BJ (cell line): ENCODE results near the gene RPL18. TPM values are rescaled to one million over a fixed set of nuclear protein-coding genes. Genes with fewer than 3 reads are reported as not detected.
"Not testable (repeated sequence)": the region's sequence is repeated elsewhere in the genome, so short reads cannot be mapped to it uniquely, and the experiment has no call there.

Experiments used
- CTCF ChIA-PET: fragments of 350-600 bp; formaldehyde crosslinking; extraction: SDS; loops from one replicate; lab custom pipeline; 2021; ENCODE audit warnings: antibody characterized with exemption, inconsistent platforms; lab: Yijun Ruan, JAX
- POLR2A ChIA-PET: fragments of 300-600 bp; sonication (Branson Sonifier 250); formaldehyde crosslinking; extraction: SDS; loops from one replicate; lab custom pipeline; 2021; ENCODE audit warnings: antibody characterized with exemption; lab: Charles Lee
- DNase-seq: peaks from one replicate; pipeline ENCODE4 v3.0.0-alpha.2; 2011; ENCODE audit warnings: low read depth
- H3K27me3 ChIP-seq: 2 replicates; pipeline ENCODE4 v1.6.0; 2011; ENCODE audit warnings: low read length; ENCODE audit not compliant: control insufficient read depth, insufficient read depth
- H3K36me3 ChIP-seq: 2 replicates; pipeline ENCODE4 v1.5.1; 2011; ENCODE audit warnings: low read length; ENCODE audit not compliant: control insufficient read depth, insufficient read depth
- H3K4me3 ChIP-seq: 2 replicates; pipeline ENCODE4 v1.5.1; 2011; ENCODE audit warnings: low read depth, mild to moderate bottlenecking, control low read depth, low read length
- CTCF ChIP-seq: IDR thresholded peaks from 2 replicates; pipeline ENCODE4 v1.5.1; 2011; ENCODE audit warnings: low read depth, mild to moderate bottlenecking, control low read depth, inconsistent platforms, low read length, moderate library complexity; ENCODE audit not compliant: insufficient read depth
- polyA plus RNA-seq: library from polyadenylated mRNA; depleted of rRNA; stranded (reverse); fragments of >200 nt; gene quantifications from 2 replicates; pipeline ENCODE4 v1.2.3, GENCODE V29; 2011

Gene RPL18
- polyA plus RNA-seq, 1 experiment: 1,324 TPM

GRCh38 chr19:48578891-48579290 lies 40.1 kb downstream of the RPL18 start:
- ChIA-PET POLR2A (no interaction called here), CTCF (interaction anchor here (1.0 to 11.3 kb wide), 2 partner anchors 72 to 89 kb away, joined by 4 to 226 read pairs; no protein-coding TSS in a partner anchor)
- H3K27me3 ChIP-seq: no peaks in the 10 kb centered on the region
- no peaks in the 10 kb centered on the region for H3K36me3 ChIP-seq
- H3K4me3 ChIP-seq: no peak overlapping the region
- no peak for DNase-seq
- no peak for TF ChIP-seq CTCF

GRCh38 chr19:48577908-48578307 lies 41.1 kb downstream of the RPL18 start:
- DNase-seq, H3K4me3 ChIP-seq, H3K36me3 ChIP-seq, POLR2A ChIA-PET, H3K27me3 ChIP-seq: not testable (repeated sequence)
- CTCF ChIA-PET: interaction anchor here (0.6 to 1.3 kb wide), 4 partner anchors 72 to 312 kb away, joined by 3 to 4 read pairs (median 4); no protein-coding TSS in a partner anchor

- POLR2A ChIA-PET: no interaction called here
- DNase-seq: no peak
These were observed 42.9 kb downstream of the RPL18 start for GRCh38 chr19:48575931-48576622.

GRCh38 chr19:48573163-48573505 lies 45.8 kb downstream of the RPL18 start:
- CTCF ChIA-PET: interaction anchor here (1.1 to 3.3 kb wide), 4 partner anchors 12 to 84 kb away, joined by 3 to 26 read pairs (median 8); no protein-coding TSS in a partner anchor
- no peak for DNase-seq
- H3K36me3 ChIP-seq: no peaks in the 10 kb centered on the region
- POLR2A ChIA-PET: no interaction called here
- TF ChIP-seq CTCF: no peak
- H3K27me3 ChIP-seq: no peaks in the 10 kb centered on the region
- H3K4me3 ChIP-seq: no peak overlapping the region

More at GRCh38 chr19:48575931-48576622, 42.9 kb downstream of the RPL18 start:
- TF ChIP-seq CTCF: no peak
- Histone ChIP-seq H3K27me3 (no peaks in the 10 kb centered on the region), H3K4me3 (no peak overlapping the region), H3K36me3 (no peaks in the 10 kb centered on the region)
- CTCF ChIA-PET: interaction anchor here (2.9 to 3.3 kb wide), 2 partner anchors 9 to 13 kb away, joined by 9 to 26 read pairs; no protein-coding TSS in a partner anchor

GRCh38 chr19:48571378-48572162 lies 47.4 kb downstream of the RPL18 start:
- no peak for DNase-seq
- Histone ChIP-seq H3K36me3 (no peaks in the 10 kb centered on the region), H3K27me3 (no peaks in the 10 kb centered on the region), H3K4me3 (no peak overlapping the region)
- ChIA-PET POLR2A (no interaction called here), CTCF (interaction anchor here (0.6 to 1.1 kb wide), 3 partner anchors 10 to 124 kb away, joined by 3 read pairs; no protein-coding TSS in a partner anchor)
- TF ChIP-seq CTCF: no peak
